ENCODE results near the gene RORC. TPM values are rescaled to one million over a fixed set of nuclear protein-coding genes. Genes with fewer than 3 reads are reported as not detected.

The RORC gene
- polyA plus RNA-seq, 1 of the 3 experiments (the other 2 are of a cell fraction), result not detected

GRCh38 chr1:151801310-151801820, 30.2 kb downstream of the RORC start:
- H3K4me2 ChIP-seq, result no peak overlapping the region
- no peak overlapping the region for H3K4me3 ChIP-seq (ENCODE audit: low read depth in 2 of 2, low read length in 1 of 2)
- POLR2A ChIA-PET, result no interaction called here
- TF ChIP-seq MEF2A (IDR thresholded peaks at IDR 0.05; ENCODE audit: borderline replicate concordance, low read depth) (no peak), NRF1 (IDR thresholded peaks at IDR 0.05; ENCODE audit: low read depth, low read length) (no peak), EZH2phosphoT487 (IDR thresholded peaks at IDR 0.05; ENCODE audit: borderline replicate concordance, low read depth) (no peak), TAF1 (IDR thresholded peaks at IDR 0.05; ENCODE audit: borderline replicate concordance, low read depth, low read length) (no peak), TCF12 (IDR thresholded peaks at IDR 0.05) (no peak), SIN3A (IDR thresholded peaks at IDR 0.05; ENCODE audit: borderline replicate concordance, low read depth, low read length) (no peak), EP300 (IDR thresholded peaks at IDR 0.05; ENCODE audit: borderline replicate concordance in 1 of 2, low read depth in 1 of 2, low read length in 1 of 2) (no peak), RFX5 (IDR thresholded peaks at IDR 0.05; ENCODE audit: low read length) (no peak), ZBTB33 (IDR thresholded peaks at IDR 0.05; ENCODE audit: borderline replicate concordance, low read depth) (no peak), JUND (IDR thresholded peaks at IDR 0.05) (no peak), NFIC (IDR thresholded peaks at IDR 0.05; ENCODE audit: borderline replicate concordance) (no peak), USF2 (IDR thresholded peaks at IDR 0.05; ENCODE audit: borderline replicate concordance, low read depth, low read length) (no peak), GATA2 (CRISPR knock-in tag; IDR thresholded peaks at IDR 0.05) (no peak), REST (IDR thresholded peaks at IDR 0.05; ENCODE audit: low read depth, low read length) (no peak), IRF3 (IDR thresholded peaks at IDR 0.05; ENCODE audit: low read depth, low read length) (no peak), MAX (IDR thresholded peaks at IDR 0.05; ENCODE audit: low read depth) (no peak), GABPA (IDR thresholded peaks at IDR 0.05; ENCODE audit: low read depth) (no peak), ELF1 (IDR thresholded peaks at IDR 0.05) (no peak), RXRA (IDR thresholded peaks at IDR 0.05; ENCODE audit: borderline replicate concordance, low read depth) (no peak), FOXJ3 (CRISPR knock-in tag; IDR thresholded peaks at IDR 0.05) (no peak)
- no peaks in the 10 kb centered on the region for H3K36me3 ChIP-seq (replicated peaks in 1 of 2; ENCODE audit: control insufficient read depth in 1 of 2, insufficient read depth in 2 of 2, low read length in 1 of 2)
- H3K27ac ChIP-seq (ENCODE audit: low read depth in 2 of 2, low read length in 1 of 2), result no peak overlapping the region; a peak in 1 of 4 replicates
- no peak for DNase-seq
- H3K4me1 ChIP-seq (ENCODE audit: control insufficient read depth in 1 of 2, insufficient read depth in 2 of 2, low read depth in 1 of 2, low read length in 1 of 2), result peaks cover 0 to 51% of the 10 kb centered on the region in 2 experiments; a peak in 2 of 4 replicates
- no peaks in the 10 kb centered on the region for H3K79me2 ChIP-seq (ENCODE audit: insufficient read depth)
- H3K9me2 ChIP-seq, result no peaks in the 10 kb centered on the region
- no peak overlapping the region for H2AFZ ChIP-seq (ENCODE audit: low read depth)
- no peaks in the 10 kb centered on the region for H3K9me3 ChIP-seq
- H3K9ac ChIP-seq, result no peak overlapping the region
- H3F3A ChIP-seq (replicated peaks; ENCODE audit: insufficient read depth), result no peaks in the 10 kb centered on the region
- H4K20me1 ChIP-seq (ENCODE audit: insufficient read depth), result no peaks in the 10 kb centered on the region
- CTCF ChIA-PET, result interaction anchor here (2.5 kb wide), 1 partner anchor 12 kb away, joined by 9 read pairs; no protein-coding TSS in a partner anchor
- WGBS (ENCODE audit: low lambda C conversion rate), result 84% methylated on average over 8 of the region's 12 CpGs
- H3K27me3 ChIP-seq (ENCODE audit: insufficient read depth), result peaks cover 53% of the 10 kb centered on the region

Measured in SK-N-SH (cell line).